RPMI8226 (cell line): ENCODE measurements around the gene SCRN3.
"Not testable (repeated sequence)": the region's sequence is repeated elsewhere in the genome, so short reads cannot be mapped to it uniquely, and the experiment has no call there.

Source experiments
- DNase-seq: peaks from one replicate; pipeline ENCODE4 v3.0.0-alpha.2; 2015

SCRN3 gene

DNA sequence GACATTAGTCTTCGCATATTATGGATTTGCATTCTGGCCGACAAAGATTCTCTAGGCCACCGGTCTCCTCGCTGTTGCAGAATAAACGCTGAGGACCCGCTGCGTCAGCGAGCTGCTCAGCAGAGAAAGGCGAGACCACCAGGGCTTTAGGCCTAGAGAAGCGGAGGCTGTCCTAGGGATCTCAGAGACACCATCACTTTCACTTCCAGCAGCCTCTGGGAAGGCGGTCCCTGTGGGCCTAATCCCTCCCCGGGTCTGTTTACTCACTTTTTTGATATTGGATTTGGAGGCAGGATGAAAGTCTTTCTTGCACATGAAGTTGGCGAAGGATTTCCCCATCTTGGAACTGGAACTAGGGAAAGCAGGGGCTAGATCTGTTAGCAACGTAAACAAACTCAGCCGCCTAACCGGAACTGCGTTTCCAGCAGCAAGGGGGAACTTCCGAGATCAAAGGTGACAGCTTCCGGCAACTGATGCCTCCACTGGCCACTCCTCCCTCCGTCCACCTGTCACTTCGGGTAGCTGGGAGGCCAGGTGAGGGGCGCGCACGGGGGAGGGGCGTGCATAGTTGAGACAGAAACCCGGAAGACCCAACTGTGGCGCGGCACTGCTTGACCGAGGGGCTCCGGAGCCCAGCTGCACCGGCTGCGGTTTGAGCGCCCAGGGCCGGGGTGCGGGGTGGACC lies at the start of gene SCRN3:
TSS of gene SCRN3 (plus strand) at position 447 of the 685 bp plus-strand sequence. CDS start 2,554 bp downstream, outside the sequence.
- peak; percentile 91 for DNase-seq

DNA sequence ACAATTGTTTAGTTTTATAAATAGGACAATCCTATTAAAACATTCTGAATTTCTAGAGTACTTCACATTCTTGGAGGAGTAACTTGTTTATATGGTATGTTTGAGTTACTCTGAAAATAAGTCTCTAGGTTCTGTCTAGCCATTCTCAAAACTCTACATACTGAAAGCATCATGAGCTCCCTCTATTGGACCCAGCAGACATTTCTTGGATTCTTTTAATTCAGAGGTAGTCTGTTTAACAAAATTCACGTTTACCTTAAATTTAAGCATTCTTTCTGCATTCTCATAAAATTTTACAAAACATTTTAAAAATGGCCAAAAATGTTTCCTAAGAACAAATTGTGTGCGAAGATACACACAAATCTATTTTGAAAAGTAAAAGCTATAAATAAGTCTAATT lies 45.5 kb upstream of the SCRN3 start:
- DNase-seq: no peak

- no peak for DNase-seq
Observed at GRCh38 chr2:174350593-174351181, 44.8 kb upstream of the SCRN3 start.

DNA sequence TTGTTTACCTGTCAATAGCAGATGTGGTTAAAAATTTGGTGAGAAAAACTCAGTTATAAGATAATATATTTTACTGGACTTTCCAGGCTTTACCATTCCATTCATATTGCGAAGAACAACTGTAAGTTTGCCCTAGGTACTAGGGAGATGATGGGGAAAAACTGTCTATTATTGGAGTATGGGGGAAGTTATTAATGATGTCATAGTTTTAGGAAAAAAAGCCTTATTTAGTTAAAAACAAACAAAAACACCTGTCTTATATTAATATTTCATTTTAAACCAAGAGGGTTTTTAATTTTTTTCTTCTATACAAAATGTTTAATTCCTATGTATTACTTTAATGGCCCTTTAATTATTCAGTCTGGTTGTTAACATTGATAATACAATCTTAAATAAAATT lies 42.5 kb upstream of the SCRN3 start:
- DNase-seq: no peak

DNA sequence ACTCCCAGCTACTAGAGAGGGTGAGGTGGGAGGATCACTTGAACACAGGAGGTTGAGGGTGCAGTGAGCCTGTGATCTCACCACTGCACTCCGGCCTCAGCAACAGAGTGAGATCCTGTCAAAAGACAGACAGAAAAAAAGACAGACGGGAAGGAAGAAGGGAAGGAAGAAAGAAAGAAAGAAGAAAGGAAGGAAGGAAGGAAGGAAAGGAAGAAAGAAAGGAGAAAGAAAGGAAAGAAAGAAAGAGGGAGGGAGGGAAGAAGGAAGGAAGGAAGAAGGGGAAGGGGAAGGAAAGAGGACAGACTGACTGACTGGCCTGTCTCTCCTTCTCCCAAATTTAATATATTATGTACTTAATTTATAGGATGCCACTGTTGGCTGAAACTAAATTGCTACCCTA lies 39.2 kb upstream of the SCRN3 start:
- no peak for DNase-seq

DNA sequence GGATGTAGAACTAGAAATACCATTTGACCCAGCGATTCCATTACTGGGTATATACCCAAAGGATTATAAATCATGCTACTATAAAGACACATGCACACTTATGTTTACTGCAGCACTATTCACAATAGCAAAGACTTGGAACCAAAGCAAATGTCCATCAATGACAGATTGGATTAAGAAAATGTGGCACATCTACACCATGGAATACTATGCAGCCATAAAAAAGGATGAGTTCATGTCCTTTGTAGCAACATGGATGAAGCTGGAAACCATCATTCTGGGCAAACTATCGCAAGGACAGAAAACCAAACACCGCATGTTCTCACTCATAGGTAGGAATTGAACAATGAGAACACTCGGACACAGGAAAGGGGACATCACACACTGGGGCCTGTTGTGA lies 35.9 kb upstream of the SCRN3 start:
- DNase-seq: not testable (repeated sequence)

DNA sequence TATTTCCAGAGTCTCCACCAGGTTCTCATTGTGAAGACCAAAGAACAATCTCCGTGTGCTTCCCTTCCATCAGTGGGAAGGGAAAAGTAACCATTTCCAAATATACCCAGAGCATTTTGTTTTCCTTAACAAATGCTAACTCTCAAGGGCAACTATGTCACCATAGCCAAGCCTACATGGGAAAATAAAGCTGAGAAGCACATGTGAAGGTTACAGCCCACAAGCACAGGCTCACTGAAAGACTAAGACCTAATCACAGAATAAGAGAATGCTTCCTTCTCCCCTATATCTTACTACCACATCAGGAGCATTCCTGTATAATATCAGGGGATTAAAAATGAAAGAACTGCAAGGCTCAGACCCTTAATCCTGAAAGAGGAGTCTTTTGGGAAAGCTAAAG lies 32.6 kb upstream of the SCRN3 start:
- DNase-seq: no peak

GRCh38 chr2:174363492-174364225 lies 31.9 kb upstream of the SCRN3 start:
- DNase-seq: not testable (repeated sequence)

DNA sequence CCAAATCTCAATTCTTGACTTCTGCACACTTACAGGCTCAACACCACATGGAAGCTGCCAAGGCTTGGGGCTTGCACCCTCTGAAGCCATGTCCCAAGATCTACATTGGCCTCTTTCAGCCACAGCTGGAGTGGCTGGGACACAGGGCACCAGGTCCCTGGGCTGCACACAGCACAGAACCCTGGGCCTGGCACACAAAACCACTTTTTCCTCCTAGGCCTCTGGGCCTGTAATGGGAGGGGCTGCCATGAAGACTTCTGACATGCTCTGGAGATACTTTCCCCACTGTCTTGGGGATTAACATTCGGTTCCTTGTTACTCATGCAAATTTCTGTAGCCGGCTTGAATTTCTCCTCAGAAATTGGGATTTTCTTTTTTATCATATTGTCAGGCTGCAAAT lies 30.9 kb upstream of the SCRN3 start:
- no peak for DNase-seq

- no peak for DNase-seq
Observed at GRCh38 chr2:174365571-174365970, 30.0 kb upstream of the SCRN3 start.

DNA sequence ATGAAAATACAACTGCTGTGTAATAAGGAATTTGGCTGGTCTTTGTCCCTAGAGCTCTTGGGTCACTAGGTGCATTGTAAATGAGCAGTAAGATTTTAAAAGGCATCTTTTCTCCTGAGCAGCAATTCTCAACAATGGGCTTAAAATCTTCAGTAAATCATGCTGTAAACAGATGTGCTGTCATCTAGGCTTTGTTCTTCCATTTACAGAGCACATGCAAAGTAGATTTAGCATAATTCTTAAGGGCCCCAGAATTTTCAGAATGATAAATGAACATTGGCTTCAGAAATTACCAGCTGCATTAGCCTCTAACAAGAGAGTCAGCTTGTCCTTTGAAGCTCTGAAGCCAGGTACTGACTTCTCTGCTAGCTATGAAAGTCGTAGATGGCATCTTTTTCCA lies 26.8 kb upstream of the SCRN3 start:
- no peak for DNase-seq

DNA sequence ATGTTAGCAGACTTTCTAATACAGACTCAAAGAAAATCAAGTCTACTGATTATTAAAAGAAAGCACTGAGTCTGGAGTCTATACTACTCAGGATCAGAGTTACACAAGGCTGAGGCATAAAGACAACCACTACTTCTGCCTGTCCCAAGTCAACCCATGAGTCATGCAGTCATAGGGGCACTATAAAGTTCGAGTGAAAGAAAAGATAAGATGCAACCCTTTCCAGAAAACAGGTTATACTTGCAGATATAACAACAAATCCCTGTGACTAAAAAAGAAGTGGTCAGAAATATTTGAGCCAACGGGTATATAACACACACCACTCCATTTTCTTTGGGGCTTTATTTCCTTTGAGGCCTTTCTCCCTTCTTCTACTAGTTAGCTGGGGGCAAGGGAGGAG lies 18.6 kb upstream of the SCRN3 start:
- DNase-seq: no peak

DNA sequence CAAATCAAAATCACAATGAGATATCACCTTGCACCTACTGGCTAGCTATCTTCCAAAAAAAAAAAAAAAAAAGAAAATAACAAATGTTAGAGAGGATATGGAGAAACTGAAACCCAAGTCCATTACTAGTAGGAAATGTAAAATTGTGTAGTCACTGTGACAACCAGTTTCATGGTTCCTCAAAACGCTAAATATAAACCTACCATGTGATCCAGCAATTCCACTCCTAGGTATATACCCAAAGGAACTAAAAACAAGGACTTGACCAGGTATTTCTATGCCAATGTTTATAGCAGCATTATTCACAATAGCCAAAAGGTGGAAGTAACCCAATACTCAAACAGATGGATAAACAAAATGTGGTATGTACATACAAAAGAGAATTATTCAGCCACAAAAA lies 11.7 kb upstream of the SCRN3 start:
- DNase-seq: peak; percentile 13

- DNase-seq: no peak
Observed at GRCh38 chr2:174385201-174385600, 10.3 kb upstream of the SCRN3 start.

GRCh38 chr2:174388706-174389105 lies 6.8 kb upstream of the SCRN3 start:
- DNase-seq: not testable (repeated sequence)

- DNase-seq: no peak
Observed at GRCh38 chr2:174389542-174389941, 6.0 kb upstream of the SCRN3 start.

GRCh38 chr2:174390303-174390702 lies 5.2 kb upstream of the SCRN3 start:
- DNase-seq: not testable (repeated sequence)

GRCh38 chr2:174392706-174393105 lies 2.8 kb upstream of the SCRN3 start:
- DNase-seq: no peak

DNA sequence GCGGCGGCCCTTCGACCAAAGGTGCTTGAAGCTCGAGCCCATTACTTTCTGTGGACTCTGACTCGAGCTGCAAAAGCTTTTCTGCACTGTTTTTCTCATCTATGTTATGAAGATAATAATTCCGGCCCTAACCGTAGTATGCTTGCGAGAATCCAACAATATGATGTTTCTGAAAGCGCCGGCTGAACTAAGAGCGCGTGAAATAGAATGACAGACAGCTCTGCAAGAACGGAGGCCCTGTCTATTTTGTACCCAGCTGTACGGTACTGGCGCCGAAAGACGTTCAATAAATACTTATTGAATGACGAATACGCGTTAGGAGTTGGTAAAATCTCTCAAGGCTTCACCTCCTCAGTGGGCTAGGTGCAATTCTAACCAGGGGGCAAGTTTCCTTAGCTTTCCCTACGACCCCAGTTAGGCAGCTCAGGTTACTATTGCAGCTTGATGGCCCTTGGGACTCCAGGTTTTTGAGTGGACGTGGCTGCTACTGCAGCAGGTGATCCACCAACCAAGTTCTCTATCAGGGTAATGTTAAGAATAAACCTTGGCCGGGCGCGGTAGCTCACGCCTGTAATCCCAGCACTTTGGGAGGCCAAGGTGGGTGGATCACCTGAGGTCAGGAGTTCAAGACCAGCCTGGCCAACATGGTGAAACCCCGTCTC lies 570 bp downstream of the SCRN3 start:
- DNase-seq: peak; percentile 37

- DNase-seq: no peak
Observed at GRCh38 chr2:174397773-174398172, 2.2 kb downstream of the SCRN3 start.

GRCh38 chr2:174399171-174399570 lies 3.6 kb downstream of the SCRN3 start:
- no peak for DNase-seq

DNA sequence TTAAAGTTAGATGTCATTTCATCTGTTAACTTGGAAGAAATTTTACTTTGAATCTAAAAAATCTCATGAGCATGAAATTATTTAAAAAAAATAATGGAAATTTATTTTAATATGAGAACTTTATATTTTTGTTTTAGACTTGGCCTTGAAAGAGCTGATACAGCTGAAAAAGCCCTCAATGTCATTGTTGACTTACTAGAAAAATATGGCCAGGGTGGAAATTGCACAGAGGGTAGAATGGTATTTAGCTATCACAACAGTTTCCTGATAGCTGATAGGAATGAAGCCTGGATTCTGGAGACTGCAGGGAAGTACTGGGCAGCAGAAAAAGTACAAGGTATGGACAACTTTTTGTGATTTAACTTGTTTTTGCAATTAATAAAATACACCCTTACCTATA lies 5.3 kb downstream of the SCRN3 start:
- no peak for DNase-seq

DNA sequence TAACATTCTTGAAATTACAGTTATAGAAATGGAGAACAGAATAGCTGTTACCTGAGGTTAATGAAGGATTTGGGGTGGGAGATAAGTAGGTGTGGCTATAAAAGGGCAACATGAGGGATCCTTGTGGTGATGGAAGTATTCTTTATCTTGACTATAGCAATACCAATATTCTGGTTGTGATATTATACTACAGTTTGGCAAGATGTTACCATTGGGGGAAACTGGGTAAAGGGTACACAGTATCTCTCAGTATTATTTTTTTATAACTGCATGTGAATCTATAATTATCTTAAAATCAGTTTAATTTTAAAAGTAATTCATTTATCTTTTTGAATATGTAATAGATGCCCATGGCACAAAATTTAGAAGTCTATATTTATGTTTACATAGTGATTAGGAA lies 8.1 kb downstream of the SCRN3 start:
- no peak for DNase-seq

DNA sequence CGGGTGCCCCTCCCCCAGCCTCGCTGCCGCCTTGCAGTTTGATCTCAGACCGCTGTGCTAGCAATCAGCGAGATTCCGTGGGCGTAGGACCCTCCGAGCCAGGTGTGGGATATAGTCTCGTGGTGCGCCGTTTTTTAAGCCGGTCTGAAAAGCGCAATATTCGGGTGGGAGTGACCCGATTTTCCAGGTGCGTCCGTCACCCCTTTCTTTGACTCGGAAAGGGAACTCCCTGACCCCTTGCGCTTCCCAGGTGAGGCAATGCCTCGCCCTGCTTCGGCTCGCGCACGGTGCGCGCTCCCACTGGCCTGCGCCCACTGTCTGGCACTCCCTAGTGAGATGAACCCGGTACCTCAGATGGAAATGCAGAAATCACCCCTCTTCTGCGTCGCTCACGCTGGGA lies 14.5 kb downstream of the SCRN3 start:
- not testable (repeated sequence) for DNase-seq
